Cardiac fibroblast (primary cell): ENCODE results near the gene MPL.
A peak's percentile ranks its signal among the peaks of the same experiment; 100 is the strongest.

ENCODE experiments used
- DNase-seq, 2 donors: peaks; one replicate each; pipeline versions ENCODE4 v3.0.0 to v3.0.0-alpha.2; 2010; ENCODE audit warnings: low read depth in 2 of 2
- H3K4me3 ChIP-seq, 2 donors: replicated peaks in 1 of 2; 1 replicate in 1 of 2; 2 replicates in 1 of 2; pipeline ENCODE4 v1.5.1; 2011; ENCODE audit warnings: low read depth in 2 of 2, low read length in 2 of 2, mild to moderate bottlenecking in 2 of 2, moderate library complexity in 1 of 2
- CTCF ChIP-seq: IDR thresholded peaks from one replicate; pipeline ENCODE4 v1.5.1; 2011; ENCODE audit warnings: low read depth, mild to moderate bottlenecking, low read length, inconsistent platforms

MPL gene

GRCh38 chr1:43334453-43335205 lies 3.0 kb upstream of the MPL start:
- no peak for DNase-seq
- H3K4me3 ChIP-seq, result no peak overlapping the region
- TF ChIP-seq CTCF, result no peak

- no peak for DNase-seq
- no peak overlapping the region for H3K4me3 ChIP-seq
- no peak for TF ChIP-seq CTCF
Measured at GRCh38 chr1:43338001-43338400, 383 bp downstream of the MPL start.

GRCh38 chr1:43339584-43340232 lies 2.1 kb downstream of the MPL start:
- no peak for TF ChIP-seq CTCF
- H3K4me3 ChIP-seq, result no peak overlapping the region
- DNase-seq, result no peak

- TF ChIP-seq CTCF, result no peak
- no peak overlapping the region for H3K4me3 ChIP-seq
- DNase-seq, result no peak
Measured at GRCh38 chr1:43340559-43340958, 2.9 kb downstream of the MPL start.

- TF ChIP-seq CTCF, result no peak
Measured at GRCh38 chr1:43344267-43344850, 6.7 kb downstream of the MPL start.

GRCh38 chr1:43345120-43345519 lies 7.5 kb downstream of the MPL start:
- H3K4me3 ChIP-seq, result no peak overlapping the region
- peak in 1 of 2 donors; percentile 20 for DNase-seq
- no peak for TF ChIP-seq CTCF

More at GRCh38 chr1:43344267-43344850, 6.7 kb downstream of the MPL start:
- no peak overlapping the region for H3K4me3 ChIP-seq
- peak in 1 of 2 donors; percentile 26 for DNase-seq
